ENCODE measurements around the gene TBL3. TPM values are rescaled to one million over a fixed set of nuclear protein-coding genes. Genes with fewer than 3 reads are reported as not detected.

TBL3 gene
- total and polyA plus RNA-seq, 9 of the 15 experiments (the other 6 are each of a cell fraction or from before 2014, with no cell fraction given) = 0.97 to 117 (median 24.5) TPM

GRCh38 chr16:1964506-1965395, 7.1 kb upstream of the TBL3 start, which contains the start of gene RPS2 (continued):
- no peak for TF ChIP-seq HDAC3 (IDR thresholded peaks at IDR 0.05; ENCODE audit: borderline replicate concordance, partially characterized antibody)
- peak; percentile 79; the same call in 1 of the 2 replicates for TF ChIP-seq THRB (CRISPR knock-in tag; conservative IDR thresholded peaks at IDR 0.05)
- TF ChIP-seq MEF2A (IDR thresholded peaks at IDR 0.05; ENCODE audit: control insufficient read depth, low read depth, low read length) = 0 out of 2 replicates have a peak, but pooled peaks have one; percentile 10
- TF ChIP-seq, protein P1, sequence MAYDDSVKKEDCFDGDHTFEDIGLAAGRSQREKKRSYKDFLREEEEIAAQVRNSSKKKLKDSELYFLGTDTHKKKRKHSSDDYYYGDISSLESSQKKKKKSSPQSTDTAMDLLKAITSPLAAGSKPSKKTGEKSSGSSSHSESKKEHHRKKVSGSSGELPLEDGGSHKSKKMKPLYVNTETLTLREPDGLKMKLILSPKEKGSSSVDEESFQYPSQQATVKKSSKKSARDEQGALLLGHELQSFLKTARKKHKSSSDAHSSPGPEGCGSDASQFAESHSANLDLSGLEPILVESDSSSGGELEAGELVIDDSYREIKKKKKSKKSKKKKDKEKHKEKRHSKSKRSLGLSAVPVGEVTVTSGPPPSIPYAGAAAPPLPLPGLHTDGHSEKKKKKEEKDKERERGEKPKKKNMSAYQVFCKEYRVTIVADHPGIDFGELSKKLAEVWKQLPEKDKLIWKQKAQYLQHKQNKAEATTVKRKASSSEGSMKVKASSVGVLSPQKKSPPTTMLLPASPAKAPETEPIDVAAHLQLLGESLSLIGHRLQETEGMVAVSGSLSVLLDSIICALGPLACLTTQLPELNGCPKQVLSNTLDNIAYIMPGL (CRISPR knock-in tag; IDR thresholded peaks at IDR 0.05) = peak; percentile 9
- TF ChIP-seq, protein P2, sequence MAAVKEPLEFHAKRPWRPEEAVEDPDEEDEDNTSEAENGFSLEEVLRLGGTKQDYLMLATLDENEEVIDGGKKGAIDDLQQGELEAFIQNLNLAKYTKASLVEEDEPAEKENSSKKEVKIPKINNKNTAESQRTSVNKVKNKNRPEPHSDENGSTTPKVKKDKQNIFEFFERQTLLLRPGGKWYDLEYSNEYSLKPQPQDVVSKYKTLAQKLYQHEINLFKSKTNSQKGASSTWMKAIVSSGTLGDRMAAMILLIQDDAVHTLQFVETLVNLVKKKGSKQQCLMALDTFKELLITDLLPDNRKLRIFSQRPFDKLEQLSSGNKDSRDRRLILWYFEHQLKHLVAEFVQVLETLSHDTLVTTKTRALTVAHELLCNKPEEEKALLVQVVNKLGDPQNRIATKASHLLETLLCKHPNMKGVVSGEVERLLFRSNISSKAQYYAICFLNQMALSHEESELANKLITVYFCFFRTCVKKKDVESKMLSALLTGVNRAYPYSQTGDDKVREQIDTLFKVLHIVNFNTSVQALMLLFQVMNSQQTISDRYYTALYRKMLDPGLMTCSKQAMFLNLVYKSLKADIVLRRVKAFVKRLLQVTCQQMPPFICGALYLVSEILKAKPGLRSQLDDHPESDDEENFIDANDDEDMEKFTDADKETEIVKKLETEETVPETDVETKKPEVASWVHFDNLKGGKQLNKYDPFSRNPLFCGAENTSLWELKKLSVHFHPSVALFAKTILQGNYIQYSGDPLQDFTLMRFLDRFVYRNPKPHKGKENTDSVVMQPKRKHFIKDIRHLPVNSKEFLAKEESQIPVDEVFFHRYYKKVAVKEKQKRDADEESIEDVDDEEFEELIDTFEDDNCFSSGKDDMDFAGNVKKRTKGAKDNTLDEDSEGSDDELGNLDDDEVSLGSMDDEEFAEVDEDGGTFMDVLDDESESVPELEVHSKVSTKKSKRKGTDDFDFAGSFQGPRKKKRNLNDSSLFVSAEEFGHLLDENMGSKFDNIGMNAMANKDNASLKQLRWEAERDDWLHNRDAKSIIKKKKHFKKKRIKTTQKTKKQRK (IDR thresholded peaks at IDR 0.05; ENCODE audit: borderline replicate concordance, low read depth, low read length) = no peak
- peak; percentile 96 for TF ChIP-seq PCBP1 (IDR thresholded peaks at IDR 0.05; ENCODE audit: low read depth, low read length, poor library complexity, severe bottlenecking)
- TF ChIP-seq ZNF695 (CRISPR knock-in tag; IDR thresholded peaks at IDR 0.05) = no peak
- TF ChIP-seq L3MBTL2 (IDR thresholded peaks at IDR 0.05) = peak; percentile 75
- peak in 2 of 3 experiments; percentile 58 to 80 for TF ChIP-seq YY1 (IDR thresholded peaks at IDR 0.05; ENCODE audit: borderline replicate concordance in 1 of 3, control insufficient read depth in 1 of 3, extremely low read depth in 1 of 3, insufficient read depth in 3 of 3, insufficient read length in 1 of 3, insufficient replicate concordance in 2 of 3, low read depth in 1 of 3, low read length in 2 of 3)
- no peak for TF ChIP-seq ZNF354B (CRISPR knock-in tag; IDR thresholded peaks at IDR 0.05)
- TF ChIP-seq KLF6 (CRISPR knock-in tag; IDR thresholded peaks at IDR 0.05; ENCODE audit: borderline replicate concordance) = peak; percentile 36; the same call in 1 of the 2 replicates
- peak; percentile 73; the same call in 1 of the 2 replicates for TF ChIP-seq NFIC (IDR thresholded peaks at IDR 0.05)
- 0 out of 2 replicates have a peak, but pooled peaks have one; percentile 43 for TF ChIP-seq NR1H2 (CRISPR knock-in tag; IDR thresholded peaks at IDR 0.05)
- TF ChIP-seq NRF1 (conservative IDR thresholded peaks at IDR 0.05 in 1 of 2, IDR thresholded peaks at IDR 0.05 in 1 of 2) = peak; percentile 46 to 49; a peak in 3 of 4 replicates
- no peak for TF ChIP-seq ZNF696 (CRISPR knock-in tag; conservative IDR thresholded peaks at IDR 0.05)
- peak; percentile 36; the same call in 1 of the 2 replicates for TF ChIP-seq BCOR (IDR thresholded peaks at IDR 0.05)
